ENCODE measurements around the gene DCLK1. TPM values are rescaled to one million over a fixed set of nuclear protein-coding genes. Genes with fewer than 3 reads are reported as not detected.

The DCLK1 gene
- total RNA-seq, 1 donor from 2014 or later = 36.1 TPM

- H3K27me3 ChIP-seq = no peaks in the 10 kb centered on the region
- H3K36me3 ChIP-seq = no peaks in the 10 kb centered on the region
- no peak for DNase-seq (ENCODE audit: extremely low spot score in 2 of 2)
- H3K27ac ChIP-seq = peak overlapping the region; percentile 14
- no peak for TF ChIP-seq CTCF (IDR thresholded peaks at IDR 0.05)
- TF ChIP-seq POLR2A (IDR thresholded peaks at IDR 0.05) = no peak
- TF ChIP-seq POLR2AphosphoS5 (IDR thresholded peaks at IDR 0.05; ENCODE audit: insufficient read depth in 1 of 2, low read depth in 1 of 2) = peak in 1 of 2 donors; percentile 13
- no peak overlapping the region for H3K4me3 ChIP-seq
- H3K9me3 ChIP-seq = no peaks in the 10 kb centered on the region
- intact Hi-C loops (cut with DNase I) = loop anchor here (10.0 kb wide), 1 partner anchor 76 kb away; no protein-coding TSS in a partner anchor
- peaks cover 25% of the 10 kb centered on the region for H3K4me1 ChIP-seq
These were observed 200.2 kb downstream of the DCLK1 start for GRCh38 chr13:35930665-35931631.

DNA sequence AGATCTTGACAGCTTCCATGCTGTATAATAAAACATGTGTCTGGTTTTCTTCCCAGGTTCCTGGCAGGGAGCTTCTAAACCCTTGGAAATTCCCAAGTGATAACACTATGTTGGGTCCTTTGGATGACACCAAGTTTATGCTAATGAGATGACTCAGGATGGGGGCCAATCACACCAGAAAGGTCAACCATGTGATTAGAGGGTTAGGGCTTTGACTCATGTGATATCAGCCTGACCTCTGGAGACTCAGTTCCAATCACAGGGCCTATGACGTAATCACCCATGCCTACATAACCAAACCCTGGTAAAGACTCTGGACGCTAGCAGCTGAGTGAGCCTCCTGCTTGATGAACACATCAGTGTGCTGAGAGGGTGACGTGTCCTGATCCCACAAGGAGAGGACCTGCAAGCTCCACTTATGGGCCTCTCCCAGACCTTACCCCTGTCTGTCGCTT is 203.6 kb downstream of the DCLK1 start:
- Histone ChIP-seq H3K27ac (peak overlapping the region; percentile 67), H3K4me1 (peaks cover 10% of the 10 kb centered on the region), H3K27me3 (no peaks in the 10 kb centered on the region), H3K36me3 (no peaks in the 10 kb centered on the region), H3K9me3 (no peaks in the 10 kb centered on the region), H3K4me3 (no peak overlapping the region)
- DNase-seq (ENCODE audit: extremely low spot score in 2 of 2) = no peak
- TF ChIP-seq POLR2A (IDR thresholded peaks at IDR 0.05) = no peak
- TF ChIP-seq CTCF (IDR thresholded peaks at IDR 0.05) = no peak
- TF ChIP-seq POLR2AphosphoS5 (IDR thresholded peaks at IDR 0.05; ENCODE audit: insufficient read depth in 1 of 2, low read depth in 1 of 2) = no peak
- intact Hi-C loops (cut with DNase I) = no loop called here

GRCh38 chr13:35926859-35927530 is 204.2 kb downstream of the DCLK1 start:
- intact Hi-C loops (cut with DNase I) = no loop called here
- no peaks in the 10 kb centered on the region for H3K36me3 ChIP-seq
- no peak for DNase-seq (ENCODE audit: extremely low spot score in 2 of 2)
- H3K4me1 ChIP-seq = peaks cover 10% of the 10 kb centered on the region
- no peak for TF ChIP-seq POLR2AphosphoS5 (IDR thresholded peaks at IDR 0.05; ENCODE audit: insufficient read depth in 1 of 2, low read depth in 1 of 2)
- no peak for TF ChIP-seq POLR2A (IDR thresholded peaks at IDR 0.05)
- TF ChIP-seq CTCF (IDR thresholded peaks at IDR 0.05) = no peak
- H3K4me3 ChIP-seq = no peak overlapping the region
- peak overlapping the region; percentile 67 for H3K27ac ChIP-seq
- H3K27me3 ChIP-seq = no peaks in the 10 kb centered on the region
- no peaks in the 10 kb centered on the region for H3K9me3 ChIP-seq

DNA sequence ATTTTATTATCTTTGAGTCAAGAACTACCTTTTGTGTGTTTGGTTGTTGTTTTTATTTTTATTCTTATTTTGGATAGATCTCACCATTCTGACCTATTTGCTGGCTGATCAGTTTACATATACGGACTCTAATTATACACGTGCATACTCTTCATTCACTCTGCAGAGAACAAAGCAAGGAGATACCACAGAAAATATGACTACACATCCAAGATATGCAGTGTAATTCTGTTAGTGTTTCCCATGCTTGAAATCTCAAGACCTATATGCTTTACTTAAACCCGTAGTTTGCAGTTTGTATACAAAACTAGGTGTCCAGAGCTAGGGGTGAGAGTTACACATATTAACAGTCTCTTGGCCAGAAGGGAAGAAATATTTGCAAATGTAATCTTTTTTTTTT is 205.5 kb downstream of the DCLK1 start:
- no peak for DNase-seq (ENCODE audit: extremely low spot score in 2 of 2)
- intact Hi-C loops (cut with DNase I) = no loop called here
- Histone ChIP-seq H3K36me3 (no peaks in the 10 kb centered on the region), H3K27me3 (no peaks in the 10 kb centered on the region), H3K4me1 (peaks cover 10% of the 10 kb centered on the region), H3K4me3 (no peak overlapping the region), H3K27ac (no peak overlapping the region), H3K9me3 (no peaks in the 10 kb centered on the region)
- TF ChIP-seq POLR2A (IDR thresholded peaks at IDR 0.05) (no peak), CTCF (IDR thresholded peaks at IDR 0.05) (no peak), POLR2AphosphoS5 (IDR thresholded peaks at IDR 0.05; ENCODE audit: insufficient read depth in 1 of 2, low read depth in 1 of 2) (no peak)

All from vagina (tissue), 2 donors.